ENCODE results near the gene DLG3. TPM values are rescaled to one million over a fixed set of nuclear protein-coding genes. Genes with fewer than 3 reads are reported as not detected.

The DLG3 gene
- total RNA-seq, 2 donors from 2014 or later, result 17.3 to 18.7 TPM

DNA sequence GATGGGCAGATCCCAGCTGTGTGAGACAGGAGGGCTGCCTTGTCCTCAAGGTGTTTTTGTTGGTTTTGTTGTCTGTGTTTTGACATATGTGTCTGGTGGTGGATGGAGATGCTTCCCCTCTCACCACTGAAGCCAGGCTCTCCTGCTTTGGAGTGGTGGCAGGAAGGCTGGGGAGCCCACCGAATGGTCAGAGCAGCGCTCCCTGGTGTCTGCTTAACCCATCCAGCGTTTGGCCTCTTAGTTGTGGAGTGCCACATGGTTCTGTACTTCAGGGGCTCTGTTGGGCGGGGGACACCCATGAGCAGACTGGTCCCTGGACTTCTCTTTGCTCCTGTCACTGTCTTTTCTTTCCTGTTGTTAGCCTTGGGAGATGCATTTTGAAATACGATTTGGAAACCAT lies 51.9 kb downstream of the DLG3 start:
- no peak overlapping the region for H3K27ac ChIP-seq
- DNase-seq (ENCODE audit: low spot score), result no peak
- TF ChIP-seq, protein P1, sequence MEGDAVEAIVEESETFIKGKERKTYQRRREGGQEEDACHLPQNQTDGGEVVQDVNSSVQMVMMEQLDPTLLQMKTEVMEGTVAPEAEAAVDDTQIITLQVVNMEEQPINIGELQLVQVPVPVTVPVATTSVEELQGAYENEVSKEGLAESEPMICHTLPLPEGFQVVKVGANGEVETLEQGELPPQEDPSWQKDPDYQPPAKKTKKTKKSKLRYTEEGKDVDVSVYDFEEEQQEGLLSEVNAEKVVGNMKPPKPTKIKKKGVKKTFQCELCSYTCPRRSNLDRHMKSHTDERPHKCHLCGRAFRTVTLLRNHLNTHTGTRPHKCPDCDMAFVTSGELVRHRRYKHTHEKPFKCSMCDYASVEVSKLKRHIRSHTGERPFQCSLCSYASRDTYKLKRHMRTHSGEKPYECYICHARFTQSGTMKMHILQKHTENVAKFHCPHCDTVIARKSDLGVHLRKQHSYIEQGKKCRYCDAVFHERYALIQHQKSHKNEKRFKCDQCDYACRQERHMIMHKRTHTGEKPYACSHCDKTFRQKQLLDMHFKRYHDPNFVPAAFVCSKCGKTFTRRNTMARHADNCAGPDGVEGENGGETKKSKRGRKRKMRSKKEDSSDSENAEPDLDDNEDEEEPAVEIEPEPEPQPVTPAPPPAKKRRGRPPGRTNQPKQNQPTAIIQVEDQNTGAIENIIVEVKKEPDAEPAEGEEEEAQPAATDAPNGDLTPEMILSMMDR (IDR thresholded peaks at IDR 0.05), result no peak
- H3K4me3 ChIP-seq, result no peak overlapping the region
- no peaks in the 10 kb centered on the region for H3K9me3 ChIP-seq
- no peaks in the 10 kb centered on the region for H3K27me3 ChIP-seq (replicated peaks; ENCODE audit: insufficient read depth)
- peaks cover 17% of the 10 kb centered on the region for H3K36me3 ChIP-seq
- no peaks in the 10 kb centered on the region for H3K4me1 ChIP-seq (ENCODE audit: control insufficient read depth in 1 of 2, low read depth in 2 of 2)
- ATAC-seq (ENCODE audit: insufficient number of reproducible peaks, low FRiP score, low read depth), result no peak

DNA sequence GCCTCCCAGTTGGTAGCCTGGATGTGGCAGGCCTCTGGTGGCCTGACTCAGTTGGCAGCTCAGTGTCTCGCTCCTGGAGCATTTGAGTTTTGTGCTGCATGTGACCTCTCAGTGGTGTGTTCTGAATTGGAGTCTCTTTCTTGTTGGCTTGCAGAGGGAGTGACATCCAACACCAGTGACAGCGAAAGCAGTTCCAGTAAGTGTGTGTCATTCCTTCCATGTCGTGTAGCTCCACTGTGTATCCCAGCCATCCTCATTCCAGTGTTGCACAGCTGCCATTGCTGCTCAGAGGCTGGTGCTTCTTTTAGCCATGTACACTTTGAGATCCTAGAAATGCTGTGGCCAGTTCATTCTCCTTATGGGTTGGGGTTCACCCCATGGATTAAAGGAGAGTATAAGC lies 52.4 kb downstream of the DLG3 start:
- Histone ChIP-seq H3K27me3 (replicated peaks; ENCODE audit: insufficient read depth) (no peaks in the 10 kb centered on the region), H3K4me1 (ENCODE audit: control insufficient read depth in 1 of 2, low read depth in 2 of 2) (no peaks in the 10 kb centered on the region), H3K9me3 (no peaks in the 10 kb centered on the region), H3K4me3 (no peak overlapping the region), H3K27ac (no peak overlapping the region), H3K36me3 (peaks cover 17% of the 10 kb centered on the region)
- TF ChIP-seq, protein P1 (IDR thresholded peaks at IDR 0.05), result no peak
- ATAC-seq (ENCODE audit: insufficient number of reproducible peaks, low FRiP score, low read depth) (no peak), DNase-seq (ENCODE audit: low spot score) (no peak)

DNA sequence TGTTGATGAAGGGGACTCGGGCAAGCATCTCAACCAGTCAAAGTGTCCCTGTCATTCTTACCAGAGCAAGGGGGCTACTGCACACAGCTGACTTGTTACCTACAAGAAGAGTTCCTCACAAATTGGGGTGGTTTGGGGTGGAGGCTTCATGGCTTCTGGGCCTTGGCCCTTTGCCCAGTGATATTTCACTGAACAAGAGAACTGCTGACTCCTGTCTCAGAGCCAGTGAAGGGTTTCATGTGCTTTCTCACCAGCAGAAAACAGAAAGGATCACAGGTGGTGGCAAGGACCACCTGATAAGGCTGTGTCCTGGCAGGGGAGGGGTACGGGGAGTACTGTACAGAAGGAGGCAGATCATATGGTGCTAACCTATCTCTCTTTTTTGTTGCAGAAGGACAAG lies 53.5 kb downstream of the DLG3 start:
- TF ChIP-seq, protein P1 (IDR thresholded peaks at IDR 0.05), result no peak
- no peak overlapping the region for H3K4me3 ChIP-seq
- DNase-seq (ENCODE audit: low spot score), result no peak
- H3K36me3 ChIP-seq, result peaks cover 15% of the 10 kb centered on the region
- no peaks in the 10 kb centered on the region for H3K9me3 ChIP-seq
- H3K4me1 ChIP-seq (ENCODE audit: control insufficient read depth in 1 of 2, low read depth in 2 of 2), result no peaks in the 10 kb centered on the region
- no peak overlapping the region for H3K27ac ChIP-seq
- ATAC-seq (ENCODE audit: insufficient number of reproducible peaks, low FRiP score, low read depth), result no peak
- H3K27me3 ChIP-seq (replicated peaks; ENCODE audit: insufficient read depth), result no peaks in the 10 kb centered on the region

DNA sequence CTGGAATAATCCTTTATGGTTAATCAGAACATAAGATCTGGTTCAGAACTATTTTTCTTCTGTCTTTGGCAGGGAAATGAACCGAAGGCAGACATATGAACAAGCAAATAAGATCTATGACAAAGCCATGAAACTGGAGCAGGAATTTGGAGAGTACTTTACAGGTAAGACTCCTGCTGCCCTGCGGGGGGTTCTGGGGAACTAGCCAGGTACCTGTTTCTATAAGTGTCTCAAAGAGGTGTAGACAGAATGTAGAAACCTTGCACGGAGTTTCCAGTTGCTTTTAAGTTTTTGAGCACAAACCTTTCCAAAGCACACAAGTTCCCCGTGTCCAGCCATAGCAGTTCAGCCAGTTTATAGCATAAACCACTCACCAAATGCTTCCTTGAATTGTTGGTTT lies 56.2 kb downstream of the DLG3 start:
- DNase-seq (ENCODE audit: low spot score) (no peak), ATAC-seq (ENCODE audit: insufficient number of reproducible peaks, low FRiP score, low read depth) (no peak)
- H3K36me3 ChIP-seq, result peaks cover 7% of the 10 kb centered on the region
- H3K27me3 ChIP-seq (replicated peaks; ENCODE audit: insufficient read depth), result no peaks in the 10 kb centered on the region
- H3K4me3 ChIP-seq, result no peak overlapping the region
- H3K4me1 ChIP-seq (ENCODE audit: control insufficient read depth in 1 of 2, low read depth in 2 of 2), result no peaks in the 10 kb centered on the region
- no peaks in the 10 kb centered on the region for H3K9me3 ChIP-seq
- TF ChIP-seq, protein P1 (IDR thresholded peaks at IDR 0.05), result no peak
- H3K27ac ChIP-seq, result no peak overlapping the region

DNA sequence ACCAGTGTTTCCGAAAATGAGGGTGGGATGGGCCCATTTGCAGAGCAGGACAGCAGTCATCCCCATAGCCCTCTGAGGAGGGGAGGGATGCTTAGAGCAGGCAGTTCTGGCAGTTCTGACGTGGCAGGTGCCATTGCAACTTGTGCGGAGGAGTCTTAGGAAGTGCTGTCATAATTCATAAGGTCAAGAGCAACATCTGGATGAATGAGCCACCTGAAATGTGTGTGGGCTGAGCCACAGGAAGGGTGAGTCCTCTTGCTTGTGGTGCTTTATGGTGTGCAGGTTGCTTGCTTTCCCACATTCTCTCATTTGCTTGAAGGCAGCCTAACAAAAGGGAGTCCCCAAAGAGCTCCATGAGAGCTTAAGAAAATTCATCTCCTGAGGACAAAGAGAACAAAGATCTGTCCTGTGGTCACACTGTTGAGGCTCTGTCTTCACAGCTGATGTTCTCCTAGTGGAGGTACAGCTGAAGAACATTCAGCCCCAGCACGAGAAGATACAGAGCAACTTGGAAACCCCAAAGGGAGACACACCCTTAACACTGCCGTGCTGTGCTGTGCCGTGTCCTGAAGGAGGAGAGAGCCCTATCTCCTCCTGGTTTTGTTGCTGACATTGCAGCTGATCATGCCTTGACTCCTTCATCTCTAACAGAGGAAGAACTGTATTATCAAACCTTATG lies 60.3 kb downstream of the DLG3 start:
- TF ChIP-seq, protein P1 (IDR thresholded peaks at IDR 0.05), result no peak
- DNase-seq (ENCODE audit: low spot score) (no peak), ATAC-seq (ENCODE audit: insufficient number of reproducible peaks, low FRiP score, low read depth) (no peak)
- no peaks in the 10 kb centered on the region for H3K4me1 ChIP-seq (ENCODE audit: control insufficient read depth in 1 of 2, low read depth in 2 of 2)
- H3K27ac ChIP-seq, result no peak overlapping the region
- no peak overlapping the region for H3K4me3 ChIP-seq
- H3K36me3 ChIP-seq, result peaks cover 7% of the 10 kb centered on the region
- H3K9me3 ChIP-seq, result no peaks in the 10 kb centered on the region
- no peaks in the 10 kb centered on the region for H3K27me3 ChIP-seq (replicated peaks; ENCODE audit: insufficient read depth)
